Ishikawa (cell line): ENCODE measurements around the gene MYBPC2.

ENCODE experiments used
- CREB1 ChIP-seq: IDR thresholded peaks from 2 replicates; pipeline ENCODE4 v1.6.1; 2012; ENCODE audit warnings: low read depth
- EP300 ChIP-seq: IDR thresholded peaks from 2 replicates; pipeline ENCODE4 v1.6.1; 2012; ENCODE audit warnings: borderline replicate concordance
- RAD21 ChIP-seq: IDR thresholded peaks from 2 replicates; pipeline ENCODE4 v1.6.1; 2012; ENCODE audit warnings: low read depth
- TAF1 ChIP-seq: IDR thresholded peaks from 2 replicates; pipeline ENCODE4 v1.6.1; 2012; ENCODE audit warnings: low read depth, mild to moderate bottlenecking
- YY1 ChIP-seq: IDR thresholded peaks from 2 replicates; pipeline ENCODE4 v1.6.1; 2012; ENCODE audit warnings: low read depth
- TF ChIP-seq, protein P1 (sequence below): IDR thresholded peaks from 2 replicates; pipeline ENCODE4 v1.6.1; 2012
- TF ChIP-seq, protein P2 (sequence below): IDR thresholded peaks from 2 replicates; pipeline ENCODE4 v1.6.1; 2012; ENCODE audit warnings: low read depth, mild to moderate bottlenecking
- TF ChIP-seq, protein P3 (sequence below): IDR thresholded peaks from 2 replicates; pipeline ENCODE4 v1.6.1; 2012

DNA sequence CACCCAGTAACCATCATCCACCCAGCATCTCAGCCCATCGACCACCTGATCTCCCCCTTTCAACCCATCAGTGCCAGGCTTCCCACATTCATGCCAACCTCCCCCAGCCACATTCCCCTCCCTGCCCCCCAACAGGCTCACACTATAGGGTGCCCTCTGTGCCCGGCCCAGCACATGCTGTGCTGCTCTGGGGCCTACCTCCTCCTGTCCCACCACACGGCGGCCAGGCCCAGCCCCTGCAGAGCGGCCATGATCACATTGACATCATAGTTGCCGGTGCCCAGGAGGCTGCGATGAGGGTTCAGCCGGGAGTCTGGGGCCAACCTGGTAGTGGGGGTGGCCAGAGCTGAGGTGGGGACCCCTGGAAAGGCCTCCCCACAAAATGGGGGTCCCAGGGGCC is 74.7 kb downstream of the MYBPC2 start:
- TF ChIP-seq RAD21, result no peak
- TF ChIP-seq EP300, result no peak
- no peak for TF ChIP-seq TAF1
- TF ChIP-seq CREB1, result no peak
- TF ChIP-seq, protein P1, sequence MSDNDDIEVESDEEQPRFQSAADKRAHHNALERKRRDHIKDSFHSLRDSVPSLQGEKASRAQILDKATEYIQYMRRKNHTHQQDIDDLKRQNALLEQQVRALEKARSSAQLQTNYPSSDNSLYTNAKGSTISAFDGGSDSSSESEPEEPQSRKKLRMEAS, result no peak
- TF ChIP-seq, protein P2, sequence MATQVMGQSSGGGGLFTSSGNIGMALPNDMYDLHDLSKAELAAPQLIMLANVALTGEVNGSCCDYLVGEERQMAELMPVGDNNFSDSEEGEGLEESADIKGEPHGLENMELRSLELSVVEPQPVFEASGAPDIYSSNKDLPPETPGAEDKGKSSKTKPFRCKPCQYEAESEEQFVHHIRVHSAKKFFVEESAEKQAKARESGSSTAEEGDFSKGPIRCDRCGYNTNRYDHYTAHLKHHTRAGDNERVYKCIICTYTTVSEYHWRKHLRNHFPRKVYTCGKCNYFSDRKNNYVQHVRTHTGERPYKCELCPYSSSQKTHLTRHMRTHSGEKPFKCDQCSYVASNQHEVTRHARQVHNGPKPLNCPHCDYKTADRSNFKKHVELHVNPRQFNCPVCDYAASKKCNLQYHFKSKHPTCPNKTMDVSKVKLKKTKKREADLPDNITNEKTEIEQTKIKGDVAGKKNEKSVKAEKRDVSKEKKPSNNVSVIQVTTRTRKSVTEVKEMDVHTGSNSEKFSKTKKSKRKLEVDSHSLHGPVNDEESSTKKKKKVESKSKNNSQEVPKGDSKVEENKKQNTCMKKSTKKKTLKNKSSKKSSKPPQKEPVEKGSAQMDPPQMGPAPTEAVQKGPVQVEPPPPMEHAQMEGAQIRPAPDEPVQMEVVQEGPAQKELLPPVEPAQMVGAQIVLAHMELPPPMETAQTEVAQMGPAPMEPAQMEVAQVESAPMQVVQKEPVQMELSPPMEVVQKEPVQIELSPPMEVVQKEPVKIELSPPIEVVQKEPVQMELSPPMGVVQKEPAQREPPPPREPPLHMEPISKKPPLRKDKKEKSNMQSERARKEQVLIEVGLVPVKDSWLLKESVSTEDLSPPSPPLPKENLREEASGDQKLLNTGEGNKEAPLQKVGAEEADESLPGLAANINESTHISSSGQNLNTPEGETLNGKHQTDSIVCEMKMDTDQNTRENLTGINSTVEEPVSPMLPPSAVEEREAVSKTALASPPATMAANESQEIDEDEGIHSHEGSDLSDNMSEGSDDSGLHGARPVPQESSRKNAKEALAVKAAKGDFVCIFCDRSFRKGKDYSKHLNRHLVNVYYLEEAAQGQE, result no peak
- TF ChIP-seq, protein P3, sequence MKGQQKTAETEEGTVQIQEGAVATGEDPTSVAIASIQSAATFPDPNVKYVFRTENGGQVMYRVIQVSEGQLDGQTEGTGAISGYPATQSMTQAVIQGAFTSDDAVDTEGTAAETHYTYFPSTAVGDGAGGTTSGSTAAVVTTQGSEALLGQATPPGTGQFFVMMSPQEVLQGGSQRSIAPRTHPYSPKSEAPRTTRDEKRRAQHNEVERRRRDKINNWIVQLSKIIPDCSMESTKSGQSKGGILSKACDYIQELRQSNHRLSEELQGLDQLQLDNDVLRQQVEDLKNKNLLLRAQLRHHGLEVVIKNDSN, result no peak
- no peak for TF ChIP-seq YY1
